Smooth muscle cell (in vitro differentiated cells): ENCODE data around the gene TAPBP. TPM values are rescaled to one million over a fixed set of nuclear protein-coding genes. Genes with fewer than 3 reads are reported as not detected.

Source experiments
- DNase-seq: peaks from one replicate; lab custom pipeline; 2025; ENCODE audit not compliant: unreplicated experiment; lab: John Stamatoyannopoulos, UW
- H2AFZ ChIP-seq: fragments of 200-600 bp; sonication (generic); 2 replicates; pipeline ENCODE4 v1.6.0; 2016; ENCODE audit warnings: antibody characterized with exemption, low read depth, mild to moderate bottlenecking
- H3F3A ChIP-seq: fragments of 200-600 bp; sonication (generic); 2 replicates; pipeline ENCODE4 v1.6.0; 2017; ENCODE audit warnings: antibody characterized with exemption, low read depth
- H3K27ac ChIP-seq: fragments of 200-600 bp; sonication (generic); 2 replicates; pipeline ENCODE4 v1.5.1; 2016; ENCODE audit warnings: low read depth, mild to moderate bottlenecking
- H3K27me3 ChIP-seq: fragments of 200-600 bp; sonication (generic); 2 replicates; pipeline ENCODE4 v1.6.1; 2016; ENCODE audit warnings: low read depth, mild to moderate bottlenecking
- H3K36me3 ChIP-seq: fragments of 200-600 bp; sonication (generic); 2 replicates; pipeline ENCODE4 v1.5.1; 2016; ENCODE audit warnings: low read depth
- H3K4me1 ChIP-seq: fragments of 200-600 bp; sonication (generic); 2 replicates; pipeline ENCODE4 v1.5.1; 2016; ENCODE audit warnings: low read depth
- H3K4me2 ChIP-seq: fragments of 200-600 bp; sonication (generic); 2 replicates; pipeline ENCODE4 v1.6.0; 2016; ENCODE audit warnings: mild to moderate bottlenecking
- H3K4me3 ChIP-seq: fragments of 200-600 bp; sonication (generic); 2 replicates; pipeline ENCODE4 v1.5.1; 2016; ENCODE audit warnings: mild to moderate bottlenecking
- H3K79me2 ChIP-seq: fragments of 200-600 bp; sonication (generic); 2 replicates; pipeline ENCODE4 v1.6.0; 2016; ENCODE audit warnings: low read depth, mild to moderate bottlenecking
- H3K9ac ChIP-seq: fragments of 200-600 bp; sonication (generic); 2 replicates; pipeline ENCODE4 v1.6.0; 2016; ENCODE audit warnings: low read depth
- H3K9me3 ChIP-seq: fragments of 200-600 bp; sonication (generic); replicated peaks from 2 replicates; pipeline ENCODE4 v1.5.1; 2016; ENCODE audit warnings: low read depth
- H4K20me1 ChIP-seq: fragments of 200-600 bp; sonication (generic); 2 replicates; pipeline ENCODE4 v1.6.0; 2016; ENCODE audit warnings: low read depth
- CTCF ChIP-seq: fragments of 200-600 bp; sonication (generic); IDR thresholded peaks from 2 replicates; pipeline ENCODE4 v1.5.1; 2017; ENCODE audit warnings: borderline replicate concordance, mild to moderate bottlenecking, antibody characterized with exemption; ENCODE audit not compliant: insufficient read depth, poor library complexity, severe bottlenecking
- WGBS: methylation state at CpG from one replicate; pipeline ENCODE4 v1.1.7; 2016; ENCODE audit warnings: low lambda C conversion rate; 5-methylcytosine and 5-hydroxymethylcytosine counted together
- polyA plus RNA-seq: library from polyadenylated mRNA; unstranded; fragments of >200 nt; fragmentation: Nextera tagmentation; extraction: Ambion mirVana; gene quantifications from 2 replicates; pipeline ENCODE4 v1.2.1, GENCODE V29; 2016
- total RNA-seq: library from RNA; depleted of rRNA; stranded (reverse); fragments of >200 nt; gene quantifications from 2 replicates; pipeline ENCODE4 v1.2.3, GENCODE V29; 2014

The TAPBP gene
- total and polyA plus RNA-seq, 2 experiments from 2014 or later = 34.7 to 75.9 TPM

- TF ChIP-seq CTCF = no peak
- Histone ChIP-seq H4K20me1 (peaks cover 7% of the 10 kb centered on the region), H2AFZ (peak within 1 kb of the TSS; percentile 89), H3K36me3 (no peaks in the 10 kb centered on the region), H3F3A (peaks cover 37% of the 10 kb centered on the region), H3K4me2 (peak within 1 kb of the TSS; percentile 96), H3K27ac (peak within 1 kb of the TSS; percentile 97), H3K27me3 (no peaks in the 10 kb centered on the region), H3K9ac (peak within 1 kb of the TSS; percentile 88), H3K9me3 (no peaks in the 10 kb centered on the region), H3K4me1 (peaks cover 36% of the 10 kb centered on the region), H3K4me3 (peak within 1 kb of the TSS; percentile 93), H3K79me2 (peaks cover 29% of the 10 kb centered on the region)
- WGBS = 1% methylated on average over 35 of the region's 44 CpGs
- peak; percentile 95 for DNase-seq
Measured at GRCh38 chr6:33317669-33318425, 4.0 kb upstream of the TAPBP start, which contains the start of gene ZBTB22. TSS of gene ZBTB22 (minus strand) at chr6:33317744. CDS start at chr6:33316916, 828 bp downstream.

- Histone ChIP-seq H3K36me3 (no peaks in the 10 kb centered on the region), H3K79me2 (peaks cover 30% of the 10 kb centered on the region), H3K27ac (peak overlapping the region; percentile 97), H3K27me3 (no peaks in the 10 kb centered on the region), H3K4me3 (peak overlapping the region; percentile 93), H3K9me3 (no peaks in the 10 kb centered on the region), H4K20me1 (peaks cover 12% of the 10 kb centered on the region), H3K4me1 (peaks cover 36% of the 10 kb centered on the region), H3K9ac (peak overlapping the region; percentile 88), H3K4me2 (peak overlapping the region; percentile 62), H2AFZ (no peak overlapping the region), H3F3A (peaks cover 37% of the 10 kb centered on the region)
- WGBS = no CpG with 5 or more reads among the region's 27 CpGs
- no peak for DNase-seq
- TF ChIP-seq CTCF = no peak
Measured at GRCh38 chr6:33317419-33317668, 3.5 kb upstream of the TAPBP start.

GRCh38 chr6:33316603-33317418 is 2.9 kb upstream of the TAPBP start:
- Histone ChIP-seq H3K9ac (no peak overlapping the region), H3K27ac (peak overlapping the region; percentile 97), H3K9me3 (no peaks in the 10 kb centered on the region), H2AFZ (no peak overlapping the region), H3K4me3 (peak overlapping the region; percentile 93), H3F3A (peaks cover 37% of the 10 kb centered on the region), H3K4me2 (peak overlapping the region; percentile 62), H3K36me3 (no peaks in the 10 kb centered on the region), H3K27me3 (no peaks in the 10 kb centered on the region), H3K79me2 (peaks cover 29% of the 10 kb centered on the region), H3K4me1 (peaks cover 36% of the 10 kb centered on the region), H4K20me1 (peaks cover 18% of the 10 kb centered on the region)
- 81% methylated on average over 18 of the region's 19 CpGs for WGBS
- no peak for DNase-seq
- TF ChIP-seq CTCF = no peak
